PFSK-1 (cell line): Measurements from ENCODE around the gene TSKU.

ENCODE experiments used
- FOXP2 ChIP-seq: optimal IDR thresholded peaks from 2 replicates; pipeline ENCODE3; 2011; ENCODE audit warnings: borderline replicate concordance, control low read depth, inconsistent platforms; ENCODE audit not compliant: insufficient read depth; ENCODE audit errors: extremely low read length, extremely low read depth
- POLR2AphosphoS5 ChIP-seq: IDR thresholded peaks from 2 replicates; pipeline ENCODE4 v1.6.1; 2012; ENCODE audit warnings: low read depth, mild to moderate bottlenecking, control low read depth, low read length, moderate library complexity
- SIN3A ChIP-seq: IDR thresholded peaks from 2 replicates; pipeline ENCODE4 v1.6.1; 2012; ENCODE audit warnings: mild to moderate bottlenecking, low read length, moderate library complexity, borderline replicate concordance; ENCODE audit not compliant: insufficient read depth
- TAF1 ChIP-seq: IDR thresholded peaks from 2 replicates; pipeline ENCODE4 v1.6.1; 2012; ENCODE audit warnings: low read length, control low read depth, borderline replicate concordance; ENCODE audit not compliant: insufficient read depth
- TF ChIP-seq, protein P1 (sequence below), 2 experiments: IDR thresholded peaks; 2 replicates each; pipeline versions ENCODE4 v1.6.1 to v1.8.0; 2011 to 2012; ENCODE audit warnings: low read depth in 2 of 2, low read length in 2 of 2, control low read depth in 1 of 2, inconsistent platforms in 1 of 2, mild to moderate bottlenecking in 1 of 2, moderate library complexity in 1 of 2; ENCODE audit not compliant: insufficient read depth in 1 of 2

Gene TSKU

DNA sequence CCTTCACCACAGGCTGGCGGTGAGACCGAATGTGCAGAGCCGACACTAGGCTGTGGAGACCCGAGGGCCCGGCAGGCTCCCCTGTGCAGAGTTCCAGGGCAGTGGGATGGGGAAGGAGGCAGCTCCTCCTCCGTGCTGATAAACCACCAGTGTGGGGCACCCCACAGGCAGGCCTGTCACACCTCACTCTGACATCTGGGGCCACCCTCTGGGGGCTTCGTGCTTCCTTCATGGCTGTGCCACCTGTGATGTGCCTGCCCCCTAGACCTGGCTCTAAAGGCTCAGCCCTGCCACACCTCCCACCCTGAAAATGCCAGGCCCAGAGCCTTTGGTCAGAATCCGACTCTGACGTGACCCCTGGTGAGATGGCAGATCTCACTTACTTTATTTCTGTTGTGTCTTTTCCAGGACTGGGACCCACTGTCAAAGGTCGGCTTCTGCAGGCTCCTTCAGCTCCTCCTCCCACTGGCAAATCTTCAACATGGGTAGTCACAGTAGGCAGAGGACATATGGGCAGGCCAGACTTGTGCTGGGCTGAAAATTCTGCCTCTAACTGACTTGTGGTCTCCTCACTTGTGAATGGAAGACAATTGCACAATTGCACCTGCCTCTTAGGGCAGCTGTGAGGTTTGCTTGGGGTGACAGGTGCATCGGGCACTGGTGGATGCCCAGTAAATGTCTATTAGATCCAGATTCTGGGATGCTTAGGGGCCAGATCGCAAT, 46.2 kb upstream of the TSKU start:
- TF ChIP-seq FOXP2 (no peak), POLR2AphosphoS5 (no peak), TAF1 (no peak), SIN3A (no peak)
- TF ChIP-seq, protein P1, sequence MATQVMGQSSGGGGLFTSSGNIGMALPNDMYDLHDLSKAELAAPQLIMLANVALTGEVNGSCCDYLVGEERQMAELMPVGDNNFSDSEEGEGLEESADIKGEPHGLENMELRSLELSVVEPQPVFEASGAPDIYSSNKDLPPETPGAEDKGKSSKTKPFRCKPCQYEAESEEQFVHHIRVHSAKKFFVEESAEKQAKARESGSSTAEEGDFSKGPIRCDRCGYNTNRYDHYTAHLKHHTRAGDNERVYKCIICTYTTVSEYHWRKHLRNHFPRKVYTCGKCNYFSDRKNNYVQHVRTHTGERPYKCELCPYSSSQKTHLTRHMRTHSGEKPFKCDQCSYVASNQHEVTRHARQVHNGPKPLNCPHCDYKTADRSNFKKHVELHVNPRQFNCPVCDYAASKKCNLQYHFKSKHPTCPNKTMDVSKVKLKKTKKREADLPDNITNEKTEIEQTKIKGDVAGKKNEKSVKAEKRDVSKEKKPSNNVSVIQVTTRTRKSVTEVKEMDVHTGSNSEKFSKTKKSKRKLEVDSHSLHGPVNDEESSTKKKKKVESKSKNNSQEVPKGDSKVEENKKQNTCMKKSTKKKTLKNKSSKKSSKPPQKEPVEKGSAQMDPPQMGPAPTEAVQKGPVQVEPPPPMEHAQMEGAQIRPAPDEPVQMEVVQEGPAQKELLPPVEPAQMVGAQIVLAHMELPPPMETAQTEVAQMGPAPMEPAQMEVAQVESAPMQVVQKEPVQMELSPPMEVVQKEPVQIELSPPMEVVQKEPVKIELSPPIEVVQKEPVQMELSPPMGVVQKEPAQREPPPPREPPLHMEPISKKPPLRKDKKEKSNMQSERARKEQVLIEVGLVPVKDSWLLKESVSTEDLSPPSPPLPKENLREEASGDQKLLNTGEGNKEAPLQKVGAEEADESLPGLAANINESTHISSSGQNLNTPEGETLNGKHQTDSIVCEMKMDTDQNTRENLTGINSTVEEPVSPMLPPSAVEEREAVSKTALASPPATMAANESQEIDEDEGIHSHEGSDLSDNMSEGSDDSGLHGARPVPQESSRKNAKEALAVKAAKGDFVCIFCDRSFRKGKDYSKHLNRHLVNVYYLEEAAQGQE (IDR thresholded peaks at IDR 0.05; ENCODE audit: insufficient read depth in 1 of 2, low read depth in 2 of 2, low read length in 2 of 2), result no peak

DNA sequence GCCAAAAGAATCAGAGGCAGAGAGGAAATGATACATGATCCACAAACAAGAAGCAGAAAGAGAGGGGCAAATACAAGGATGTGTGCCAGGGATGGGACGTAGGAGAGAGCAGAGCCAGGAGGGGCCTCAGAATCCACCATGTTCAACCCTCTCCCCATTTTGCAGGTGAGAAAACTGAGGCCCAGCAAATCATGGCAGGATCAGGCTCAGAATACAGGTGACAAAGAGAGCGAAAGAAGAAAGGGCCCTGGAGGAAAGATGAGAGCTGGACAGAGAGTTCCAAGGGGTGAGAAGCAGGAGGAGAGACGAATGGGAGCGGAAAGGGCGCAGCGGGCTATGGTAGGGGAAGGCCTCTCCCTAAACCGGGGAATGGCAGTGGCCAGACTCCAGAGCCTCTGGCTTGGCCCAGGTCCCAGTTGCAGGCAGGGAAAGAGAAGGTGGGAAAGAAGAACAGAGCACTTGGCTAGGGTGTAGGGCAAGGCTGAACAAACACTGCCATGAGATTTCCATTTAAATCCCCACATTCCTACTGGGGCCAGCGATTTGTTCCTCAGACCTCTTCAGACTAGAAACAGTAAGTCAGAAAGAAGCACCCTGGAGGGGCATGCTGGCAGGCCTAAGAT, 44.4 kb upstream of the TSKU start:
- TF ChIP-seq SIN3A (no peak), POLR2AphosphoS5 (no peak)

DNA sequence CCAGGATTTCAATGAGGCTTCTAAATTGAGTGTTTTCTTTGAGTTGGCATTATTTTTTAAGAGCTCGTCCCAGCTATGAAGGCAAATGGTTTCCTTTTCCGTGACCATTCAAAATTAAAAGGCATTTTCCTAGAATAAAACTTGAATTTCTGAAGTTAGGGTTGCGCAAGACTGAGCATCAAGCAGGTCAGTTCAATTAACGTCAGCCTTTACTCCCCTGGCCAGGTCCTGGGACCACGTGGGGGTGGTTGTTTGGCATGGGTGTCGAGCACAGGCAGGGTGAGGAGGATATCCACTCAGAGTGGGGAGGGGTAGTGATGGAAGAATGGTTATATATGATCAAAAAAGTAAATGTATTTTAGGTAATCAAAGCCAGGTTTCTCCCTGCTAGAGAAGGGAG, 43.4 kb upstream of the TSKU start:
- TF ChIP-seq POLR2AphosphoS5, result no peak
- TF ChIP-seq SIN3A, result no peak
- TF ChIP-seq, protein P1 (IDR thresholded peaks at IDR 0.05; ENCODE audit: insufficient read depth in 1 of 2, low read depth in 2 of 2, low read length in 2 of 2), result no peak
- TF ChIP-seq FOXP2, result no peak
- no peak for TF ChIP-seq TAF1

DNA sequence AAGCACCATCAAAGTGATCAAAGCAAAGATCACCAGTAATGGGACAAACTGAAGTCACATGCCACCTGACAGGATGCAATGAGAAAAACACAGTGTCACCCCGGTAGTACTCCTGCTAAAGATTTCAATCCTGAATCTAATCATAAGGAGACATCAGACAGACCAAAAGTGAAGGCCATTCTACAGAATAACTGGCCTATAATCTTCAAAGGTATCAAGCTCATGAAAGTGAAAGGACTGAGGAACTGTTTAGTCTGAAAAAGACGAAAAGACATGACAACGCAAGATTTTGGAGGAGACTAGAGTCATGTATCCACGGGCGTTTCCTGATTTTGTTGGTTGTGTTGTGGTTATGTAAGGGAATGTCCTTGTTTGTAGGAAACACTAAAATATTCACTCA, 42.4 kb upstream of the TSKU start:
- TF ChIP-seq SIN3A (no peak), POLR2AphosphoS5 (no peak), TAF1 (no peak)
- TF ChIP-seq, protein P1 (IDR thresholded peaks at IDR 0.05; ENCODE audit: insufficient read depth in 1 of 2, low read depth in 2 of 2, low read length in 2 of 2), result no peak

DNA sequence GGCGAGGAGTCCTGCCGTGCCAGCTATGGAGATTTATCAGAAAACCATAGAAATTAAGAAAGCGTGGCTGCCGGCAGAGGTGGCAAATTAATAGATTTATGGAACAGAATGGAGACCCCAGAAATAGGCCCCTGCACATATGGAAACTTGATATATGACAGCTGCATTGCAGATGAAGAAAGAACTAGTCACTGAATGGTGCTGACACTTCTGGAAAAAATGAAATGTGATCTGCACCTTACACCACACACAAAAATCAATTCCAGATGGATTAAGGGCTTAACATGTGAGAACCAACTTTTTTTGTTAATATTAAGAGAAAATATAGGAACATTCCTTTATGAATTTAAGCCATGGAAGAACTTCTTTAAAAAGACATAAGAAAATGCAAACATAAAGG, 40.3 kb upstream of the TSKU start:
- TF ChIP-seq SIN3A (no peak), FOXP2 (no peak), POLR2AphosphoS5 (no peak)
